Measurements from ENCODE around the gene DMBT1. TPM values are rescaled to one million over a fixed set of nuclear protein-coding genes. Genes with fewer than 3 reads are reported as not detected.
"Not testable (repeated sequence)": the region's sequence is repeated elsewhere in the genome, so short reads cannot be mapped to it uniquely, and the experiment has no call there.

Gene DMBT1
- total RNA-seq, 1 donor from 2014 or later = not detected

- H3K4me3 Mint-ChIP-seq = no peak overlapping the region
- peaks cover 12% of the 10 kb centered on the region for H3K9me3 Mint-ChIP-seq
- peaks cover 3% of the 10 kb centered on the region for H3K36me3 Mint-ChIP-seq (ENCODE audit: low read depth)
- no peak for TF ChIP-seq CTCF (conservative IDR thresholded peaks at IDR 0.05)
- H3K27ac Mint-ChIP-seq (ENCODE audit: unreplicated experiment) = no peak overlapping the region
- H3K4me1 Mint-ChIP-seq = peaks cover 3% of the 10 kb centered on the region
- H3K27me3 Mint-ChIP-seq (ENCODE audit: low read depth) = peaks cover 3% of the 10 kb centered on the region
- DNase-seq (ENCODE audit: low read depth, low spot score) = no peak
These were observed 15.2 kb downstream of the DMBT1 start for GRCh38 chr10:122575776-122576175.

- H3K4me1 Mint-ChIP-seq = peaks cover 3% of the 10 kb centered on the region
- DNase-seq (ENCODE audit: low read depth, low spot score) = no peak
- no peak for TF ChIP-seq CTCF (conservative IDR thresholded peaks at IDR 0.05)
- no peak overlapping the region for H3K4me3 Mint-ChIP-seq
- peaks cover 3% of the 10 kb centered on the region for H3K27me3 Mint-ChIP-seq (ENCODE audit: low read depth)
- H3K27ac Mint-ChIP-seq (ENCODE audit: unreplicated experiment) = no peak overlapping the region
- peaks cover 3% of the 10 kb centered on the region for H3K36me3 Mint-ChIP-seq (ENCODE audit: low read depth)
- H3K9me3 Mint-ChIP-seq = peaks cover 12% of the 10 kb centered on the region
These were observed 15.7 kb downstream of the DMBT1 start for GRCh38 chr10:122576291-122576690.

- no peak for DNase-seq (ENCODE audit: low read depth, low spot score)
- Mint-ChIP-seq H3K4me3 (no peak overlapping the region), H3K36me3 (ENCODE audit: low read depth) (peaks cover 3% of the 10 kb centered on the region), H3K27me3 (ENCODE audit: low read depth) (peaks cover 3% of the 10 kb centered on the region), H3K9me3 (peaks cover 9% of the 10 kb centered on the region), H3K27ac (ENCODE audit: unreplicated experiment) (no peak overlapping the region), H3K4me1 (no peaks in the 10 kb centered on the region)
- no peak for TF ChIP-seq CTCF (conservative IDR thresholded peaks at IDR 0.05)
These were observed 16.8 kb downstream of the DMBT1 start for GRCh38 chr10:122577311-122577885.

- peak overlapping the region; percentile 86 for H3K27ac Mint-ChIP-seq (ENCODE audit: unreplicated experiment)
These were observed 25.5 kb downstream of the DMBT1 start for GRCh38 chr10:122586070-122586469.

GRCh38 chr10:122587098-122587760, 26.7 kb downstream of the DMBT1 start:
- Mint-ChIP-seq H3K36me3 (ENCODE audit: low read depth) (no peaks in the 10 kb centered on the region), H3K9me3 (no peaks in the 10 kb centered on the region), H3K4me1 (no peaks in the 10 kb centered on the region), H3K27ac (ENCODE audit: unreplicated experiment) (no peak overlapping the region), H3K4me3 (no peak overlapping the region), H3K27me3 (ENCODE audit: low read depth) (no peaks in the 10 kb centered on the region)
- DNase-seq (ENCODE audit: low read depth, low spot score) = no peak
- TF ChIP-seq CTCF (conservative IDR thresholded peaks at IDR 0.05) = no peak

More at GRCh38 chr10:122586070-122586469, 25.5 kb downstream of the DMBT1 start:
- H3K4me3 Mint-ChIP-seq; H3K36me3 Mint-ChIP-seq (ENCODE audit: low read depth); H3K4me1 Mint-ChIP-seq; H3K9me3 Mint-ChIP-seq; H3K27me3 Mint-ChIP-seq (ENCODE audit: low read depth); DNase-seq (ENCODE audit: low read depth, low spot score): not testable (repeated sequence)

GRCh38 chr10:122588381-122588780, 27.8 kb downstream of the DMBT1 start:
- H3K36me3 Mint-ChIP-seq (ENCODE audit: low read depth) = no peaks in the 10 kb centered on the region
- H3K27ac Mint-ChIP-seq (ENCODE audit: unreplicated experiment) = no peak overlapping the region
- H3K9me3 Mint-ChIP-seq = no peaks in the 10 kb centered on the region
- H3K4me1 Mint-ChIP-seq = no peaks in the 10 kb centered on the region
- DNase-seq (ENCODE audit: low read depth, low spot score) = no peak
- no peak for TF ChIP-seq CTCF (conservative IDR thresholded peaks at IDR 0.05)
- H3K27me3 Mint-ChIP-seq (ENCODE audit: low read depth) = no peaks in the 10 kb centered on the region
- no peak overlapping the region for H3K4me3 Mint-ChIP-seq
